Fibroblast of pulmonary artery (primary cell): ENCODE data around the gene SPOP.
A peak's percentile ranks its signal among the peaks of the same experiment; 100 is the strongest.

Experiments
- DNase-seq: peaks from one replicate; pipeline ENCODE4 v3.0.0-alpha.2; 2010; ENCODE audit warnings: low read depth
- H3K4me3 ChIP-seq: replicated peaks from 2 replicates; pipeline ENCODE4 v1.5.1; 2011; ENCODE audit warnings: low read depth, mild to moderate bottlenecking, control low read depth, low read length, moderate library complexity
- CTCF ChIP-seq: IDR thresholded peaks from 2 replicates; pipeline ENCODE4 v1.5.1; 2011; ENCODE audit warnings: mild to moderate bottlenecking, control low read depth, low read length, inconsistent platforms; ENCODE audit errors: missing control alignments

Gene SPOP

GRCh38 chr17:49631496-49631895 lies 46.4 kb downstream of the SPOP start:
- H3K4me3 ChIP-seq, result no peak overlapping the region
- no peak for TF ChIP-seq CTCF
- DNase-seq, result no peak

GRCh38 chr17:49630113-49630900 lies 47.6 kb downstream of the SPOP start:
- DNase-seq, result no peak
- TF ChIP-seq CTCF, result no peak
- H3K4me3 ChIP-seq, result no peak overlapping the region

GRCh38 chr17:49629447-49629846 lies 48.5 kb downstream of the SPOP start:
- no peak for TF ChIP-seq CTCF
- no peak for DNase-seq
- no peak overlapping the region for H3K4me3 ChIP-seq

- H3K4me3 ChIP-seq, result no peak overlapping the region
- DNase-seq, result peak; percentile 28
- TF ChIP-seq CTCF, result no peak
Measured at GRCh38 chr17:49624896-49625295, 53.0 kb downstream of the SPOP start.

- no peak for TF ChIP-seq CTCF
- H3K4me3 ChIP-seq, result no peak overlapping the region
- DNase-seq, result no peak
Measured at GRCh38 chr17:49621946-49622529, 55.9 kb downstream of the SPOP start.

GRCh38 chr17:49621420-49621819 lies 56.5 kb downstream of the SPOP start:
- no peak overlapping the region for H3K4me3 ChIP-seq
- no peak for DNase-seq
- no peak for TF ChIP-seq CTCF
